ENCODE data around the gene FNDC1. TPM values are rescaled to one million over a fixed set of nuclear protein-coding genes. Genes with fewer than 3 reads are reported as not detected.
A peak's percentile ranks its signal among the peaks of the same experiment; 100 is the strongest.

Gene FNDC1
- total and polyA plus RNA-seq, 12 donors: 0.07 to 6.2 (median 2.7) TPM

DNA sequence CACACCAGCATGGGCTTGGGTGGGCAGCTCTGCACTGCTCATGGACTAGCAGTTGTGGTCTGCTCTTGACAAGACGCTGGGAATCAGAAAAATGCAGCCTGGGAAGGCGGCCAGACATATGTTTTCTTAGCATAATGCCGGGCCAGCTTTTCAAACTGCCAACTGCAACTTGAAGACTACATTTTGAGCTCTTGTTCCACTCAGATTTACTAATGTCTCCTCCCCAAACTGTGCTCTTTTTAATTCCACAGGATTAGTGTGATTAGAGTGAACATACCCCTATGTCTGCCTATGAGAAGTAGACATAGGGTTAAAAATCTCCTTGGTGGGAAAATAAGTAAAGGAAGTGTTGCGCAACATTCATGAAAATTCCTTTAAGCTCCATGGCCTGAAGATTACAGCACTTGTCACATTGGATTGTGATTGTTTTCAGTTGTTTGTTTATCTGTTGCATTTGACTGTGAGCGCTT, 5.3 kb upstream of the FNDC1 start:
- no peak overlapping the region for H3K27ac ChIP-seq
- no peak for TF ChIP-seq CTCF (IDR thresholded peaks at IDR 0.05)
- peaks cover 0 to 11% (median 0%) of the 10 kb centered on the region in 11 donors for H3K9me3 ChIP-seq
- DNase-seq (no peak), ATAC-seq (no peak)
- H3K36me3 ChIP-seq: no peaks in the 10 kb centered on the region
- intact Hi-C loops (cut with DNase I): no loop called here
- peaks cover 0 to 8% (median 0%) of the 10 kb centered on the region in 9 donors for H3K4me1 ChIP-seq
- H3K4me3 ChIP-seq: no peak overlapping the region
- WGBS, 2 donors: 40 to 48% methylated on average over 5 of the region's 5 CpGs
- peaks cover 0 to 51% (median 39%) of the 10 kb centered on the region in 7 donors for H3K27me3 ChIP-seq

DNA sequence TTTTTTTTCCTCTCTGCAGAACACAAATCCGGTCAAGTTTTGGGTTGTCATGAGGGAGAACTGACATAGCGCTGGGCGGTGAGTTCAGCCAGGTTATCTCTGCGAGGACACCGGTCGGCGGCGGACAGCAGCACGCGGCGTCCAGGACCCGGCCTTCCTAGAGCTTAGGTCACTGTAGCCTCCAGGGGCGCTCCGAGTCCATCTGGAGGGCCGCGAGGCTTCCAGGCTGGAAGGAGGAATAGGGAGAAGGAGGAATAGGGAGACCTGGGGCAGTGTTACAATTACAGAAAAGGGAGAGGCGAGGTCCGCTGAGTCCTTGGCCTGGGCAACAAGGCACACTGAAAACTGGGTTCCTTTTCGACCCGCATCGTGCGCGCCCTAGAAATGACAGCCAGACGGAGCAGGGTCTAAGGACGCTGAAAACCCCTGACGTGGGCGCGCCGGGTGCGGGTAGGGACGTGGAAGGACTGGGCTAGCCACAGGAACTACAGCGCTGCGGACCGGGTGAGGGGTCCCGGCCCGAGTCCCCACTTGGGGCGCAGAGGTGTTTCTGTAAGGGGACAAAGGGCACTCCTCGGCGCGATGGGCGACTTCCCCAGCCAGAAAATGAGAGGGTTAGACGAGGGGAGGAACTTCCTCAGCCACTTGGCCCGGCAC, 536 bp upstream of the FNDC1 start:
- Histone ChIP-seq H3K27ac (peak overlapping the region in 1 of 10 donors; percentile 31), H3K4me1 (peaks cover 0 to 29% (median 18%) of the 10 kb centered on the region in 9 donors), H3K36me3 (no peaks in the 10 kb centered on the region), H3K9me3 (no peaks in the 10 kb centered on the region), H3K27me3 (peaks cover 0 to 95% (median 77%) of the 10 kb centered on the region in 7 donors), H3K4me3 (peak overlapping the region in 9 of 10 donors; percentile 33 to 51 (median 43))
- peak; percentile 17 to 38 for DNase-seq
- 3% methylated on average over 43 of the region's 43 CpGs for WGBS, 2 donors
- TF ChIP-seq CTCF (IDR thresholded peaks at IDR 0.05): peak in 6 of 9 donors; percentile 20 to 50 (median 34)
- intact Hi-C loops (cut with DNase I): no loop called here
- ATAC-seq: peak; percentile 70 to 85 (median 76)

DNA sequence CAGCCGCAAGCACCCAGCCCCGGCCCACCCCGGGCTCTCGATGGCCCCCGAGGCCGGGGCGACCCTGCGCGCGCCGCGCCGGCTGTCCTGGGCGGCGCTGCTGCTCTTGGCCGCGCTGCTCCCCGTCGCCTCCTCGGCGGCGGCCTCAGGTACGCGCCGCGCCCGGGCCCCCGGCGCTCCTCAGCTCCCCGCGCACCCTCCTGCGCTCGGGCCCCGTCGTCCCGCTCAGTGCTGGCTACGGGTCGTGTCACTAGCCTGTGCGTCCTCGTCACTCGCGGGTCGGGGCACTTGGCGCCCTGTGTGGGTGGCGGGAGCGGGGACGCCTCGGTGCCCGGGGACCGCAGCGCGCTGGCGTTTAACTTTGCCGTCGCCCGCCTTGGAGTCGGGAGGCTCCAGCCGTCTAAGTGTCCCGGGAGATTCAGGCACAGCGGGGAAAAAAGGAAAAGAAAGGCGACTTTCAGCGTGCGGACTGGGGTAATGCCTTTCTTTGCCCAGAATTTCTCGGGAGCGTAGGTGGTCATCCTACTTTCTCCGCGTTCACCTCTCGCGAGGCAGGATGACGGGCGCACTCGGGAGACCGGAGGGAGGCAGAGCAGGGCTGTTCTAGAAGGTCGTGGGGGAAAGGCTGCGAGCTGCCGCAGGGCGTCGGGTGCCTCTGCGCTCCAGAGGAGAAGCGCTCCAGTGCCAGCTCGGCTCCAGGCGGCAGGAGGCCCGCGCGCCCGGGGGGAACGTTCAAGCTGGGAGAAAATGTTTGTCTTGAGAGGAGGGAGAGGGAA, 545 bp downstream of the FNDC1 start:
- intact Hi-C loops (cut with DNase I): loop anchor here in 5 of 10 donors (5.0 to 10.0 kb wide), 5 partner anchors 293 to 488 kb away; no protein-coding TSS in a partner anchor
- TF ChIP-seq CTCF (IDR thresholded peaks at IDR 0.05): no peak

DNA sequence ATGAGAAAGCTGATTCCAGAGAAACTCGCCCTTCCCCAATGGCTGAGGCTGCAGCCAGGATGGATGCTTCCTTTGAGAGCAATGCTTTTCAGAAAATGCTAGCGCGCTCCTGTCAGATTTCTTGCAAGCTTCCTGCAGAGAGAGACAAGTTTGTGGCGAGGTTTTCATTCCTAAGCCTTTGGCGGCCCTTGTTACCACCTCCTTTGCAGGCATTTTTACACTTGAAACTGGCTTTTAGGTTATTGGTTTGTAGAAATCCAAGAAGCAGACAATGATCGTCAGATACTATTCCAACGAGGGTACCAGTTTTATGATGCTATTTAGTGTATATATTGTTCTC, 1.1 kb downstream of the FNDC1 start:
- DNase-seq (no peak), ATAC-seq (no peak)
- Histone ChIP-seq H3K4me3 (peak overlapping the region in 8 of 10 donors; percentile 27 to 50 (median 48)), H3K9me3 (no peaks in the 10 kb centered on the region), H3K36me3 (no peaks in the 10 kb centered on the region), H3K27me3 (peaks cover 0 to 95% (median 75%) of the 10 kb centered on the region in 7 donors), H3K4me1 (peaks cover 0 to 41% (median 18%) of the 10 kb centered on the region in 9 donors), H3K27ac (peak overlapping the region in 2 of 10 donors; percentile 13 to 36)
- no peak for TF ChIP-seq CTCF (IDR thresholded peaks at IDR 0.05)
- intact Hi-C loops (cut with DNase I): loop anchor here in 5 of 10 donors (5.0 to 10.0 kb wide), 5 partner anchors 292 to 487 kb away; no protein-coding TSS in a partner anchor
- WGBS, 2 donors: 4 to 6% methylated on average over 7 of the region's 7 CpGs

More for the DNA sequence above, 545 bp downstream of the FNDC1 start:
- DNase-seq (peak in 1 of 2 donors; percentile 23), ATAC-seq (peak in 7 of 8 donors; percentile 18 to 56 (median 36))
- H3K27me3 ChIP-seq: peaks cover 0 to 95% (median 80%) of the 10 kb centered on the region in 7 donors
- peak overlapping the region in 3 of 10 donors; percentile 13 to 36 (median 25) for H3K27ac ChIP-seq
- H3K4me1 ChIP-seq: peaks cover 0 to 35% (median 18%) of the 10 kb centered on the region in 9 donors
- no peaks in the 10 kb centered on the region for H3K9me3 ChIP-seq
- no peaks in the 10 kb centered on the region for H3K36me3 ChIP-seq
- 1% methylated on average over 77 to 87 of the region's 87 CpGs for WGBS, 2 donors
- H3K4me3 ChIP-seq: peak overlapping the region in 9 of 10 donors; percentile 27 to 50 (median 48)

All from heart right ventricle (tissue), 16 donors.